Thyroid gland (tissue), 4 donors: ENCODE measurements around the gene TENT5C. TPM values are rescaled to one million over a fixed set of nuclear protein-coding genes. Genes with fewer than 3 reads are reported as not detected.
A peak's percentile ranks its signal among the peaks of the same experiment; 100 is the strongest.

Source experiments
- DNase-seq, 2 donors: peaks; one replicate each; pipeline ENCODE4 v3.0.0-alpha.2; 2019
- H3K27ac ChIP-seq, 3 donors: fragments of 200-600 bp; sonication (generic); 1 replicate in 2 of 3; 2 replicates in 1 of 3; pipeline ENCODE4 v1.5.1; 2016 to 2019; ENCODE audit warnings: mild to moderate bottlenecking in 1 of 3, moderate library complexity in 1 of 3
- H3K27me3 ChIP-seq: fragments of 200-600 bp; sonication (generic); one replicate; pipeline ENCODE4 v1.5.1; 2019
- H3K36me3 ChIP-seq, 2 donors: fragments of 200-600 bp; sonication (generic); one replicate each; pipeline ENCODE4 v1.5.1; 2016 to 2019
- H3K4me1 ChIP-seq, 2 donors: fragments of 200-600 bp; sonication (generic); one replicate each; pipeline ENCODE4 v1.5.1; 2017 to 2019
- H3K4me3 ChIP-seq, 3 donors: fragments of 200-600 bp; sonication (generic); replicated peaks in 1 of 3; 1 replicate in 2 of 3; 2 replicates in 1 of 3; pipeline ENCODE4 v1.5.1; 2016; ENCODE audit warnings: mild to moderate bottlenecking in 1 of 3
- H3K9me3 ChIP-seq: fragments of 200-600 bp; sonication (generic); one replicate; pipeline ENCODE4 v1.5.1; 2017
- POLR2A ChIP-seq, 2 donors: fragments of 450-650 bp; IDR thresholded peaks; one replicate each; pipeline ENCODE4 v1.6.1; 2017; ENCODE audit warnings: antibody characterized with exemption in 2 of 2, mild to moderate bottlenecking in 2 of 2, moderate library complexity in 1 of 2
- WGBS, 2 donors: methylation state at CpG; one replicate each; pipeline ENCODE4 v1.1.5; 2017; 5-methylcytosine and 5-hydroxymethylcytosine counted together
- intact Hi-C: fragments of 100-400 bp; cut with DNase I; formaldehyde crosslinking; loops from one replicate; pipeline ENCODE4 v1.15.1; 2023
- total RNA-seq, 4 donors: library from RNA; depleted of rRNA; stranded (reverse); fragments of >200 nt; gene quantifications; one replicate each; pipeline ENCODE4 v1.2.3, GENCODE V29; 2016
- TF ChIP-seq, protein P1 (sequence below), 6 experiments: fragments of 200-600 bp in 3 of 6; fragments of 450-650 bp in 3 of 6; sonication (generic) in 3 of 6; IDR thresholded peaks; one replicate each; pipeline ENCODE4 v1.5.1; 2016 to 2019; ENCODE audit warnings: antibody characterized with exemption in 6 of 6, mild to moderate bottlenecking in 2 of 6, inconsistent platforms in 1 of 6, moderate library complexity in 1 of 6

The TENT5C gene
- total RNA-seq, 4 donors from 2014 or later: 14.8 to 30.4 (median 22.2) TPM

DNA sequence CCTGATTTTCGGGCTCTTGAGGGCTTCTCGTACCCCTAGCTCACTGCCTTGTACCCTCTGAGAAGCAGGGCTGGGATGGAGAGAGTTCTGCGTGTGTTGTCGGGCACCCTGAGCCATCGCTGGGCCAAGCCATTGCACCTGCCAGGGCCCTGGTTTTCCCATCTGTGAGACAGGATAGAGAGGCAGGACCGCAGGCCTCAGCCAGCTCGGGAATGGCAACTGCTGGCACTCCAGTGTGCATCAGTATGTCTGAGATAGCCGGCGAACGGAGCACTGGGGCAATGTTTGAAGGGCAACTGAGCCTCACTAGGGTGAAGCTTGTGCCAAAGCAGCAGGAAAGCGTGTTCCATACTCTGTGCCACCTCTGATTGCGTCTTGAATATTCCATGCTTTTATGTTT is 66.9 kb downstream of the TENT5C start:
- Histone ChIP-seq H3K27ac (no peak overlapping the region), H3K4me3 (no peak overlapping the region), H3K27me3 (no peaks in the 10 kb centered on the region), H3K36me3 (no peaks in the 10 kb centered on the region), H3K9me3 (no peaks in the 10 kb centered on the region), H3K4me1 (peaks cover 0 to 7% of the 10 kb centered on the region in 2 donors)
- intact Hi-C loops: loop anchor here (10.0 kb wide), 1 partner anchor 128 kb away; no protein-coding TSS in a partner anchor
- 94 to 96% methylated on average over 8 to 10 of the region's 12 CpGs for WGBS, 2 donors
- no peak for TF ChIP-seq POLR2A (IDR thresholded peaks at IDR 0.05)
- no peak for DNase-seq

DNA sequence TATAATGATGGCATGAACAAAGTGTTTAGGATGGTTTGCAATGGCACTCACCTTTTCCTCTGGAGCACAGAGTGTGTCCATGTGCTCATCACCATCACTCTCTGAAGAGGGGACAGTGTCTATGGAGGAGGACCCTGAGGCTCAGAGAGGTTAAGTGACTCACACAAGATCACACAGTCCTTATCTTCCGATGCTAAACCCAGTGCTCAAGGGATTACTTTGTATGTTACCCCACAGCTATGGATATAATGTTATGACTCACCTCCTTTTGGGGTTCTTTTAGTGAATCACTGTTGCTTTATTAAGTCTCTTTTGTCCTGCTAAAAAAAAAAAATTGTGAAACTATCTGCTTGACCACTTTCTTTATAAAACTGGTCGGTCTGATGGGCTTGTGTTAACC is 67.6 kb downstream of the TENT5C start:
- WGBS, 2 donors: 82 to 89% methylated on average over 2 of the region's 2 CpGs
- TF ChIP-seq, protein P1, sequence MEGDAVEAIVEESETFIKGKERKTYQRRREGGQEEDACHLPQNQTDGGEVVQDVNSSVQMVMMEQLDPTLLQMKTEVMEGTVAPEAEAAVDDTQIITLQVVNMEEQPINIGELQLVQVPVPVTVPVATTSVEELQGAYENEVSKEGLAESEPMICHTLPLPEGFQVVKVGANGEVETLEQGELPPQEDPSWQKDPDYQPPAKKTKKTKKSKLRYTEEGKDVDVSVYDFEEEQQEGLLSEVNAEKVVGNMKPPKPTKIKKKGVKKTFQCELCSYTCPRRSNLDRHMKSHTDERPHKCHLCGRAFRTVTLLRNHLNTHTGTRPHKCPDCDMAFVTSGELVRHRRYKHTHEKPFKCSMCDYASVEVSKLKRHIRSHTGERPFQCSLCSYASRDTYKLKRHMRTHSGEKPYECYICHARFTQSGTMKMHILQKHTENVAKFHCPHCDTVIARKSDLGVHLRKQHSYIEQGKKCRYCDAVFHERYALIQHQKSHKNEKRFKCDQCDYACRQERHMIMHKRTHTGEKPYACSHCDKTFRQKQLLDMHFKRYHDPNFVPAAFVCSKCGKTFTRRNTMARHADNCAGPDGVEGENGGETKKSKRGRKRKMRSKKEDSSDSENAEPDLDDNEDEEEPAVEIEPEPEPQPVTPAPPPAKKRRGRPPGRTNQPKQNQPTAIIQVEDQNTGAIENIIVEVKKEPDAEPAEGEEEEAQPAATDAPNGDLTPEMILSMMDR (IDR thresholded peaks at IDR 0.05): no peak
- no peak for TF ChIP-seq POLR2A (IDR thresholded peaks at IDR 0.05)
- Histone ChIP-seq H3K9me3 (no peaks in the 10 kb centered on the region), H3K27me3 (no peaks in the 10 kb centered on the region), H3K4me1 (peaks cover 0 to 11% of the 10 kb centered on the region in 2 donors), H3K27ac (no peak overlapping the region), H3K4me3 (no peak overlapping the region), H3K36me3 (no peaks in the 10 kb centered on the region)
- no peak for DNase-seq
- intact Hi-C loops: loop anchor here (10.0 kb wide), 1 partner anchor 129 kb away; no protein-coding TSS in a partner anchor

DNA sequence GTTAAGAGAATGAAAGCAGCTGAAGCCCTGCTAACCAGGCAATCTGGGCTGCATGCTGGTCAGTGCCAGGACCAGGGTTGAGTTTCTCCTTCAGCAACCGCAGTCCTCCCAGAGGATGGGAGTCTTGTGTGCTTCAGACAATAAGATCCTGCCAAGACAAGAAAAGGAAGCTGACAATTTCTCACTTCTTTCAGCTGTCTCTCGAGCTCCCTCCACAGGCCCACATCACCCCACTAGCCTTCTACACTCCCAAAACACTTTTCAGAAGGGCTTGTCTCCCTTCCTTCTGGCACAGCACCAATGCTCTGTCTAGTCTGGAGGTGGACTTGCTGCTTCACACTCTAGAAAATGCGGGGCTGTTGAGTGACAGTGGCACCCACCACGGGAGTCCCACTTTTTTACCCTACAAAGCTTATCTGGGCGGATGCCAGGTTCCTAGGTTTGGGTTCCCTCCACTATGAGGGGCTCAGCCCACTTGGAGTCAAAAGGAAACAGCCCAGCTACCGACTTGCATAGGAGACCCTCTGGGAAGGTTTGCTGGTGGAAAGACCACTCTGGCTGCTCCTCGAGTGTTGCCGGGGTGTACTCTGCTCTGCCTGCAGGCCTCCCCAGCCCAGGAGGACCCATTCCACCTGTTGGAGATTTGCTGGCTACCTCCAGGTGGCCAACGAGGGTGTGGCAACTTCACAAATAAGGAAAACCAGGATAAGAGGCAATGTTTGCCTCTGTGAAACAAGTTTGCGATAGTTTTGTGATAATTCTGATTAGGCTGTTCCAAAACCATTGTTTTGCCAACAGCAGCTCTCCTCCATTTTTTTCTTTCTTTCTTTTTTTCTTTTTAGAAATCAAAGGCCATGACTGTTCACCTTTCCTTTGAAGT is 68.9 kb downstream of the TENT5C start:
- no peaks in the 10 kb centered on the region for H3K27me3 ChIP-seq
- no peak overlapping the region for H3K27ac ChIP-seq
- 70 to 80% methylated on average over 9 to 10 of the region's 10 CpGs for WGBS, 2 donors
- intact Hi-C loops: loop anchor here (10.0 kb wide), 1 partner anchor 130 kb away; no protein-coding TSS in a partner anchor
- TF ChIP-seq POLR2A (IDR thresholded peaks at IDR 0.05): no peak
- TF ChIP-seq, protein P1 (IDR thresholded peaks at IDR 0.05): peak in 2 of 6 experiments; percentile 19 to 32
- H3K4me3 ChIP-seq: no peak overlapping the region
- no peaks in the 10 kb centered on the region for H3K9me3 ChIP-seq
- DNase-seq: peak; percentile 22 to 42
- peaks cover 0 to 16% of the 10 kb centered on the region in 2 donors for H3K4me1 ChIP-seq
- H3K36me3 ChIP-seq: no peaks in the 10 kb centered on the region

DNA sequence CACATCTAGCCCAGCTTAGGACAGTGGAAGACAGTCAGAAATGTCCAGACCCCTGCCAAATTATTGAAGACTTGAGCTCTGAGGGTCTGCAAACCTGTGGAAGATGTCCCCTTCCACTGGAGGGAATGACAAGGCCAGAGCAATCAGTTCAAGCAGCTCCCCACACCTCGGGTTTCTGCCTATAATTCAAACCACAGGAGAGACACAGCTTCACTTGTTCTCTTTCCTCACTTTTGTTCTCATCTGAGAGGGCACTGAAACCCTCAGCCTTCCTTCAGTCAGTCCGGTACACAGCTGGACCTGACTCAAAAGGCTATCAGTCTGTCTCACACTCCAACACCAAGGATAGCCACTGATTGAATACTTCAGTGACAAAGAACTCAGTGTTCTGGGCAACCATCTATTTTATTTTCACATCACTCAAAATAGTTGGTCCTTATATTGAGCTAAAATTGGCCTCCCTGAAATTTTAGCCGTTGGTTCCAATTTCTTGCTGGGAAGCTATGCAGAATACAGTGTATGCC is 70.1 kb downstream of the TENT5C start:
- H3K27me3 ChIP-seq: no peaks in the 10 kb centered on the region
- H3K4me3 ChIP-seq: no peak overlapping the region
- WGBS, 2 donors: 65 to 88% methylated on average over 3 of the region's 3 CpGs
- H3K36me3 ChIP-seq: no peaks in the 10 kb centered on the region
- TF ChIP-seq POLR2A (IDR thresholded peaks at IDR 0.05): no peak
- TF ChIP-seq, protein P1 (IDR thresholded peaks at IDR 0.05): no peak
- peaks cover 0 to 16% of the 10 kb centered on the region in 2 donors for H3K4me1 ChIP-seq
- no peak for DNase-seq
- H3K9me3 ChIP-seq: no peaks in the 10 kb centered on the region
- intact Hi-C loops: loop anchor here (10.0 kb wide), 1 partner anchor 131 kb away; no protein-coding TSS in a partner anchor
- no peak overlapping the region for H3K27ac ChIP-seq

DNA sequence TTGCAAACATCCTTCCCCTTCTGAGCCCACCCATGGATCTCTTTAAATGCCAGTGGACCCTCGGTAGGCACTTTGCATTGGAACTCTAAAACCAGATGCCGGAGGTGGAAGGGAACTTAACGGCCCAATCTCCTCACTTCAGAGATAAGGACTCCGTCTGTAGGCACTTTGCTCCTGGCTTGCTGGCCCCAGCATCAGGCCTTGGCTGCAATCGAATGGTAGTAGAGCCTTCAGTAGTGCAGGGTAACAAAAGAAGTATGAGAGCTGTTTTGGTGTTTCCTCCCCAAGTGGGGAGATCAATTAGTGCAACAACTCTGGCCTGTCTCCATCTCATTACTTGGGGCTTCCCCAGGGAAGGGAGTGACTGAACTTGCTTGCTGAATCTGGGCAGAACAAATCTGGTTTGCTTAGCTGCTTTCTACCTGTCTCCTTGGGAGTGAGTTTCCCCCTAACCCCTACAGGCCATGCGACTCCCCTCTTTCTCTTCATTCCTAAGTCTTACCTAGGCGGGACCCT is 70.8 kb downstream of the TENT5C start:
- Histone ChIP-seq H3K4me3 (no peak overlapping the region), H3K4me1 (peaks cover 0 to 15% of the 10 kb centered on the region in 2 donors), H3K9me3 (no peaks in the 10 kb centered on the region), H3K36me3 (no peaks in the 10 kb centered on the region), H3K27me3 (no peaks in the 10 kb centered on the region), H3K27ac (no peak overlapping the region)
- no peak for TF ChIP-seq POLR2A (IDR thresholded peaks at IDR 0.05)
- TF ChIP-seq, protein P1 (IDR thresholded peaks at IDR 0.05): no peak
- 69 to 81% methylated on average over 7 of the region's 7 CpGs for WGBS, 2 donors
- DNase-seq: no peak
- intact Hi-C loops: loop anchor here (10.0 kb wide), 1 partner anchor 132 kb away; no protein-coding TSS in a partner anchor

Other genes starting within 250 kb of the TENT5C start
- 10 to 100 TPM; 55.0 to 84.2 (median 79.8) TPM for gene MAN1A2, start 238.6 kb upstream of the TENT5C start, total RNA-seq